GM08714 (cell line): ENCODE results near the gene PKNOX2.

Experiments used
- H3K4me3 ChIP-seq: fragments of 200-500 bp; sonication (Bioruptor generic); 2 replicates; pipeline ENCODE4 v1.5.1; 2014; ENCODE audit warnings: mild to moderate bottlenecking, low read length, inconsistent platforms
- ZNF274 ChIP-seq: IDR thresholded peaks from 2 replicates; pipeline ENCODE4 v1.6.1; 2012; ENCODE audit warnings: mild to moderate bottlenecking, low read depth, low read length

Gene PKNOX2

DNA sequence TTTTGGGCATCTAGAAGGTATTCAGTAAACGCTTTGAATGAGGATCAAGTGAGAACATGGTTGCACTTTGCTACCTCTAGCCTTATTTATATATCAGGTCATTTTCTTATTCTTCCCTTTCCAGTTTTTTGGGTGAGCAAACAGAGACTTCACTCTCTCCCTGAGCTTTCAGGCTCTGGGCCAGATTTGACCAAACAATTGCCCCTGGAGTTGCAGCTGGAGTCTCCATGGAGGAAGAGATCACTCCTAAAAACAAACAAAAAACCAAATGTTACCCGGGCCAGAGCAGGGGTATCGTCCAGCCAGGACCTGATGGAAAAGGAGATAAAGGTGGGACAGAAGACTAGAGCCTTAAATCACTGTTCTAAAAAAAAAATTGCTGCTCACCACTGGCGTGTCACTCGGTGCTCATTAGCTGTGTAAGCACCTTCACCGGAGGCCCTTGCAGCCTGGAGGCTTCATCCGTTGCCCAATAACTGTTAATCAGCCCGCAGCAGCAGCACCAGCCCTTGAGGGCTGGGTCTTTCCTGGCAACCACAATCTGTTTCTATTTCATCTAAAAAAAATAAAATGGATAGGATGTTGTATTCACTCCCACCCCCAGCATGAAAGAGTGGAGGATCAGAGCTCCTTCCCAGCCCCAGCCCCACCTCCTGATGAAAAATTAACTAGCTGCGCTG lies 125.0 kb downstream of the PKNOX2 start:
- no peak for TF ChIP-seq ZNF274
- H3K4me3 ChIP-seq: no peak overlapping the region

GRCh38 chr11:125290263-125290662 lies 125.7 kb downstream of the PKNOX2 start:
- no peak for TF ChIP-seq ZNF274
- no peak overlapping the region for H3K4me3 ChIP-seq

DNA sequence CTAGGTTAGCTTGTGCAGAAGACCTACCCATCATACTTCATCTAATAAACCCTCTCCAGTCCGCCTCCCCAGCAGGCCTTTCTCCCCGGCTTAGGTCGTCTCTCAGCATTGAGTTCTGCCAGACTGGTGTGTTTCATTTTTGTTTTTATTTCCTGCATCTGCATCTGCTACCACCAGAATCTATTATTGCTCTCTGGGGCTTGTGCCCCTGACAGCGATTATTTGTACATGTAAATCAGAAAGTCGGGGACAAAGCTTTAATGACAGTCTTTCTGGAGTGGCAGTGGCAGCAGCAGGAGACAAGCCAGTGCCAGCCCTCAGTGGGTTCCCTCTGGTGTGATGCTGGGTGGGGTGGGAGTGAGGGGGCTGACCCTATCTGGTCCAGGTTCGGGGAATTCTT lies 127.5 kb downstream of the PKNOX2 start:
- no peak for TF ChIP-seq ZNF274
- H3K4me3 ChIP-seq: no peak overlapping the region

- H3K4me3 ChIP-seq: no peak overlapping the region
- TF ChIP-seq ZNF274: no peak
Measured at GRCh38 chr11:125293596-125293995, 129.0 kb downstream of the PKNOX2 start.

GRCh38 chr11:125295931-125296330 lies 131.4 kb downstream of the PKNOX2 start:
- H3K4me3 ChIP-seq: no peak overlapping the region
- TF ChIP-seq ZNF274: no peak

DNA sequence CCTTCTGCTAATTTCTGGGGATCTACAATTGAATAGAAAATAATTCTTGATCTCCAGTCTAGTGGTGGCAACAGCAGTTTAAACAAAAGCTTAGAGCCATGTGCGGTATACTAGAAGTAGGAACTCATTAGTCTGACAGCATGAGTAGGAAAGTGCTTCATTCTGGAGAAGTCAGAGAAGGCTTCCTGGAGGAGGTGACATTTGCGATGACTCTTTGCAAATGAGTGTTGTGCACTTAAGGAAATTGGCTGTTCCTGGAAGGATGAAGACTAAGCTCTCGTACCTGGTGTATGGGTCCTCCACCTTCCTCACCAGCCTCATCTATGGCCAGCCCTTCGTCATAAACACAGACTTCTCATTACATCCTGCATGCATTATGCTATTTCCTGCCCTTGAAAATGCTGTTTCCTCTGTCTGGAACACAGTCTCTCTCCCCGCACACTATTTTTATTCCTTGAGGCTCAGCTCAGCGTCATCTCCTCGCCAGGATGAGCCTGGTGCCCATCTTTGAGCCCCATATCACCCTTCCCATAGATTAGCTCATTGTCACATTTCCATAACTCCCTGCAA lies 132.9 kb downstream of the PKNOX2 start:
- TF ChIP-seq ZNF274: no peak
- H3K4me3 ChIP-seq: no peak overlapping the region

DNA sequence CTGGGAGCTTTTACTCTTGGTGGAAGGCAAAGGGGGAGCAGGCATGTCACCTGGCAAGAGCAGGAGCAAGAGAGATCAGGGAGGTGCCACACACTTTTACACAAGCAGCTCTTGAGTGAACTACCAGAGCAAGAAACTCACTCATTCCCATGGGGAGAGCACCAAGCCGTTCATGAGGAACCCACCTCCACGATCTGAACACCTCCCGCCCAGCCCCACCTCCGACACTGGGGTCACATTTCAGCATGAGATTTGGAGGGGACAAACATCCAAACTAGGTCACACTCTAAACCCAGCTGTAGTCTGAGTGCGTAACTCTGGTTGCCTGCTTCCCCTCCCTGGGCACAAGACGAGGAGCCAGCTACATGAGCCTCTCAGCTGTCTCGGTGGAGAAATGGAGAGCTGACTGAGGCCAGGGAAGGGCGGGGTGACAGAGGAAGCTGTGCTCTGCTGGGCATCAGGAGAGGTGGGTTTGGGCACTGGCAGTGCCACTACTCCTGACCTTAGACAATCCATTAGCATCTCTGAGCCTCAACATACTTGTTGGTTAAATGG lies 134.6 kb downstream of the PKNOX2 start:
- TF ChIP-seq ZNF274: no peak
- H3K4me3 ChIP-seq: no peak overlapping the region

DNA sequence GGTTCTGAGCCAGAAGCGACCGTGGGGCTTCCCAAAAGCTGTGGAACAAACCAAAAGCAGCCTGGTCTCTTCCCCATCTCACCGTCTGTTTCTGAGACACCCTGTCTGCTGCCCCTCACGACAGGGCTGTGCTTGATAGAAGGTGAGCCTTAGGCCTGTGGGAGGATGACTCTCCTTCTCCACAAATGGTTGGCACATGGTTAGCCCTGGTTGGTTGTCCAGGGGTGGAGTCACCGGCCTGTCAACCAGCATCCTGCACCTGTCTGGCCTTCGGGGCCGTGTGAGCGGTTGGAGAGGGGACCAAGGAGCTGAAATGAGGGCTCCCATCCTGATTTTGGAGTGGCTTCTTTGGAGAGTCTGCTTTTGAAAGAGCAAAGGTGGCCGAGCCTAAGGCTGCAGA lies 135.3 kb downstream of the PKNOX2 start:
- TF ChIP-seq ZNF274: no peak

DNA sequence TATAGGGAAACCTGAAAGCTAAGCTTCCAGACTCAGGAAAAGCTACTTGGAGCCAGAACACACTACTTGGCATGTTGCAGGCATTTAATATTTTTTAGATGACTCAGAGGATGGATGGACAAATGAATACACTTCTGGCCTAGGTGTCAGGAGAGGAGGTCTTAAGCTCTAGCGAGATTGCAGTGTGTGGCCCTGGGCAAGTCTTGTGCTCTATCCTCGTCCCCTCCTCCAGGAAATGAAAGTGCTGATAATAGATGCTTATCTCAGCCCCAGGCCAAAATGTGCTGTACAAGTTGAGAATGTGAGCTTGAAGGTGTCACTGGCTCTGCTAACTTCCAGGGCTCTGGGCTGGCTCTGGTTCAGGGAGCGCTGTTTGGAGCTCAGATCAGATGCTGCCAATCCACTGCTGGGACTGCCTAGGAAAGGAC lies 136.3 kb downstream of the PKNOX2 start:
- H3K4me3 ChIP-seq: no peak overlapping the region
- TF ChIP-seq ZNF274: no peak

More for the DNA sequence above, 135.3 kb downstream of the PKNOX2 start:
- no peak overlapping the region for H3K4me3 ChIP-seq

GRCh38 chr11:125301346-125301745 lies 136.8 kb downstream of the PKNOX2 start:
- no peak for TF ChIP-seq ZNF274
- H3K4me3 ChIP-seq: no peak overlapping the region

DNA sequence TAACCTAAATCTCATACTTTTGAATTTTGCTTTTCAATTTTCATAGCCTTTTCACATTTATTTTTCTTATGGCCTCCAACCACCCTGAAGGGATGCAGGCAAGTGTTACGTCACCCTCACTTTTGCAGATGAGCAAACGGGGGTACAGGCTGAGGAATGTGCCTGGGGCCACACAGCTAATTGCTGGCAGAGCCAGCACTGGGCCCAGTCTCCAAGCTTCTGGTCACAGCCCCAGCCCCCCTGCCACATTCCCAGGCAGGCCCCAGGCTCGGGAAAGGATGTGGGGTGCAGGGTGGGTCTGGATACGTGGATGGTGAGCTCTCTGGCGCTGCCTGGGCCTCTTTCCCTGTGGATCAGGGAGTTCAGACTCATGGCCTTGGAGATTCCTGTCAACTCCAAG lies 138.6 kb downstream of the PKNOX2 start:
- H3K4me3 ChIP-seq: no peak overlapping the region
- TF ChIP-seq ZNF274: no peak

- H3K4me3 ChIP-seq: no peak overlapping the region
- no peak for TF ChIP-seq ZNF274
Measured at GRCh38 chr11:125303694-125304093, 139.1 kb downstream of the PKNOX2 start.

GRCh38 chr11:125304136-125304535 lies 139.6 kb downstream of the PKNOX2 start:
- no peak overlapping the region for H3K4me3 ChIP-seq
- no peak for TF ChIP-seq ZNF274

GRCh38 chr11:125304876-125305275 lies 140.3 kb downstream of the PKNOX2 start:
- H3K4me3 ChIP-seq: no peak overlapping the region
- no peak for TF ChIP-seq ZNF274

- H3K4me3 ChIP-seq: no peak overlapping the region
- no peak for TF ChIP-seq ZNF274
Measured at GRCh38 chr11:125305345-125305744, 140.8 kb downstream of the PKNOX2 start.

DNA sequence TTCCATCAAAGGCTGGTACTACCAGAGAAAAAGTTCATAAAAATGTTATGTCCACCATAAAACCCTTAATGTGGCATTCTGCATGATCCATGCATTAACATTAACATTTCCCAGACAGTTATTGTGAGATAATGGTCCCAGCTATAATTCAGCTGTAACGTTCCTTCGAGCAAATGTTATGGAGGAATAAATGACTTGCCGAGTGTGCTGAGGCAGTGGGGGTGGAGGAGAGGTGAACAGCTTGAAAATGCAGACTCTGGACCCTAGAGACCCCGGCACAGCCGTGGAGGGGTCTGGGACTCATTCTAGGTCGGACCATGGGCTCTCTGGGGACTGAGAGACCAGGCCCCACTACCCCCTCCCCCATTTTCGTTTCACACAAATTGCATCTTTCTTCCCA lies 141.9 kb downstream of the PKNOX2 start:
- no peak overlapping the region for H3K4me3 ChIP-seq
- TF ChIP-seq ZNF274: no peak

GRCh38 chr11:125308246-125308645 lies 143.7 kb downstream of the PKNOX2 start:
- TF ChIP-seq ZNF274: no peak
- no peak overlapping the region for H3K4me3 ChIP-seq
